ENCODE measurements around the gene NRARP.

DNA sequence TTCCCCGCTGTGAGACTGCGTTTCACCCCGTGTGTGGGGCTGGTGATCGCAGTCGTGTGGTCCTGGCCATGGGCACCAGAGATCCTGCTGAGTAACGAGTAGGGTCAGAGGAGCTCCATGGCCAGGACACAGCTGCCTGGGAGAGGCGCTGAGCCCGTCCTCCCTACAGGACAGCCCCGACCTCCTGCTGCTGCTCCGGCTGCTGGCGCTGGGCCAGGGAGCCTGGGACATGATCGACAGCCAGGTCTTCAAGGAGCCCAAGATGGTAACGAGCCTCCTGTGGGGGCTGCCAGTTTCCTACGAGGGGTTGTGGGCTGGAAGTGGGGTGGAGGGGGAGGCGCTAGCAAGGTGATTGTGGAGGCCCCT lies 35.9 kb downstream of the NRARP start:
- TF ChIP-seq CTCF (IDR thresholded peaks at IDR 0.05) (no peak), POLR2A (IDR thresholded peaks at IDR 0.05) (no peak)
